HepG2 (cell line): ENCODE measurements around the gene SNX11. TPM values are rescaled to one million over a fixed set of nuclear protein-coding genes. Genes with fewer than 3 reads are reported as not detected.

Experiments used
- BRF2 ChIP-seq: sonication (generic); formaldehyde crosslinking; IDR thresholded peaks from 2 replicates; pipeline ENCODE4 v1.8.1; 2022; ENCODE audit warnings: mild to moderate bottlenecking, missing genetic modification reagents
- CBX2 ChIP-seq, 2 experiments: fragments of 200-600 bp in 1 of 2; sonication (generic); formaldehyde crosslinking in 1 of 2; IDR thresholded peaks; 2 replicates each; pipeline versions ENCODE4 v1.7.0 to v1.8.1; 2018 to 2022; ENCODE audit warnings: low read depth in 2 of 2, low read length in 1 of 2, mild to moderate bottlenecking in 1 of 2, missing genetic modification reagents in 1 of 2
- ETV5 ChIP-seq: IDR thresholded peaks from 2 replicates; pipeline ENCODE4 v1.6.1; 2018; ENCODE audit warnings: missing biosample characterization, missing genetic modification reagents, inconsistent platforms, borderline replicate concordance
- HNF1A ChIP-seq, 2 experiments: sonication (generic) in 1 of 2; formaldehyde crosslinking in 1 of 2; IDR thresholded peaks; 2 replicates each; pipeline versions ENCODE4 v1.4.0 to v1.6.1; 2016 to 2020; ENCODE audit warnings: borderline replicate concordance in 1 of 2, low read depth in 1 of 2, mild to moderate bottlenecking in 1 of 2, missing genetic modification reagents in 1 of 2
- HNRNPUL1 ChIP-seq: fragments of 200-400 bp; formaldehyde crosslinking; IDR thresholded peaks from 2 replicates; pipeline ENCODE4 v1.6.1; 2017; ENCODE audit warnings: low read depth, mild to moderate bottlenecking, low read length, moderate library complexity
- MED1 ChIP-seq: sonication (generic); formaldehyde crosslinking; IDR thresholded peaks from 2 replicates; pipeline ENCODE4 v1.4.0; 2020; ENCODE audit warnings: missing genetic modification reagents
- NFAT5 ChIP-seq: sonication (generic); formaldehyde crosslinking; IDR thresholded peaks from 2 replicates; pipeline ENCODE4 v1.4.0; 2020; ENCODE audit warnings: missing genetic modification reagents
- NR2F2 ChIP-seq: IDR thresholded peaks from 2 replicates; pipeline ENCODE4 v1.6.1; 2012; ENCODE audit warnings: low read depth, inconsistent platforms, borderline replicate concordance
- PCBP2 ChIP-seq: fragments of 200-400 bp; formaldehyde crosslinking; optimal IDR thresholded peaks from 2 replicates; pipeline ENCODE3; 2018; ENCODE audit warnings: low read length, low read depth; ENCODE audit not compliant: poor library complexity, severe bottlenecking
- SP140L ChIP-seq: sonication (generic); formaldehyde crosslinking; IDR thresholded peaks from 2 replicates; pipeline ENCODE4 v1.4.0; 2020; ENCODE audit warnings: missing genetic modification reagents, borderline replicate concordance
- ZNF17 ChIP-seq: sonication (generic); formaldehyde crosslinking; IDR thresholded peaks from 2 replicates; pipeline ENCODE4 v1.5.0; 2020; ENCODE audit warnings: mild to moderate bottlenecking, missing genetic modification reagents
- ZNF205 ChIP-seq: IDR thresholded peaks from 2 replicates; pipeline ENCODE4 v1.6.1; 2018; ENCODE audit warnings: missing biosample characterization, missing genetic modification reagents
- ZNF350 ChIP-seq: sonication (generic); formaldehyde crosslinking; IDR thresholded peaks from 2 replicates; pipeline ENCODE4 v1.4.0; 2020; ENCODE audit warnings: mild to moderate bottlenecking, low read depth, missing genetic modification reagents, borderline replicate concordance
- ZNF367 ChIP-seq: sonication (generic); formaldehyde crosslinking; IDR thresholded peaks from 2 replicates; pipeline ENCODE4 v1.4.0; 2020; ENCODE audit warnings: missing genetic modification reagents, borderline replicate concordance
- ZNF710 ChIP-seq: sonication (generic); formaldehyde crosslinking; IDR thresholded peaks from 2 replicates; pipeline ENCODE4 v1.5.0; 2020; ENCODE audit warnings: mild to moderate bottlenecking, missing genetic modification reagents, borderline replicate concordance
- ZNF782 ChIP-seq: sonication (generic); formaldehyde crosslinking; IDR thresholded peaks from 2 replicates; pipeline ENCODE4 v1.4.0; 2020; ENCODE audit warnings: missing genetic modification reagents, mild to moderate bottlenecking, borderline replicate concordance
- polyA plus RNA-seq, 8 experiments: library from polyadenylated mRNA; depleted of rRNA in 3 of 8; stranded (reverse) in 7 of 8; unstranded in 1 of 8; fragments of >200 nt; fragmentation: Illumina TruSeq in 4 of 8; extraction: Trizol in 4 of 8; gene quantifications; 2 replicates each; pipeline versions ENCODE4 v1.2.1 to v1.2.3, GENCODE V29; 2011 to 2016; ENCODE audit warnings: low read depth in 4 of 8, missing spikeins in 1 of 8, mixed read lengths in 1 of 8; ENCODE audit not compliant: insufficient read depth in 1 of 8
- total RNA-seq, 5 experiments: library from RNA; depleted of rRNA; stranded (reverse); fragments of >200 nt; fragmentation: Illumina TruSeq; extraction: Trizol; gene quantifications; 2 replicates each; pipeline ENCODE4 v1.2.3, GENCODE V29; 2016; ENCODE audit warnings: low read depth in 1 of 5

The SNX11 gene
- total and polyA plus RNA-seq, 2 of the 13 experiments (the other 11 are each of a cell fraction or from before 2014, with no cell fraction given): 12.9 to 14.0 TPM

GRCh38 chr17:48100591-48101011, 7.0 kb upstream of the SNX11 start (continued):
- no peak; the same call in 1 of the 2 replicates for TF ChIP-seq NFAT5
- TF ChIP-seq ZNF17: no peak
- no peak for TF ChIP-seq ZNF782
- TF ChIP-seq CBX2 (IDR thresholded peaks at IDR 0.05; ENCODE audit: low read depth, low read length): no peak
- TF ChIP-seq CBX2 (CRISPR knock-in tag; IDR thresholded peaks at IDR 0.05; ENCODE audit: low read depth): no peak
- no peak for TF ChIP-seq MED1 (CRISPR knock-in tag)
- no peak; the same call in 1 of the 2 replicates for TF ChIP-seq ZNF710 (CRISPR knock-in tag)
- peak; percentile 39 for TF ChIP-seq PCBP2
- TF ChIP-seq HNRNPUL1: no peak
- no peak for TF ChIP-seq HNF1A (IDR thresholded peaks at IDR 0.05; ENCODE audit: low read depth)
- TF ChIP-seq HNF1A (CRISPR knock-in tag; IDR thresholded peaks at IDR 0.05; ENCODE audit: borderline replicate concordance): no peak
- no peak for TF ChIP-seq ZNF367 (CRISPR knock-in tag)
- no peak; the same call in 1 of the 2 replicates for TF ChIP-seq SP140L (CRISPR knock-in tag)
- TF ChIP-seq NR2F2: no peak
- no peak for TF ChIP-seq ETV5 (CRISPR knock-in tag)
- TF ChIP-seq ZNF205: no peak
- no peak for TF ChIP-seq BRF2 (CRISPR knock-in tag)
- TF ChIP-seq ZNF350: no peak
